ENCODE results near the gene CNPY1. TPM values are rescaled to one million over a fixed set of nuclear protein-coding genes. Genes with fewer than 3 reads are reported as not detected.

The CNPY1 gene
- total and polyA plus RNA-seq, 4 donors = not detected

DNA sequence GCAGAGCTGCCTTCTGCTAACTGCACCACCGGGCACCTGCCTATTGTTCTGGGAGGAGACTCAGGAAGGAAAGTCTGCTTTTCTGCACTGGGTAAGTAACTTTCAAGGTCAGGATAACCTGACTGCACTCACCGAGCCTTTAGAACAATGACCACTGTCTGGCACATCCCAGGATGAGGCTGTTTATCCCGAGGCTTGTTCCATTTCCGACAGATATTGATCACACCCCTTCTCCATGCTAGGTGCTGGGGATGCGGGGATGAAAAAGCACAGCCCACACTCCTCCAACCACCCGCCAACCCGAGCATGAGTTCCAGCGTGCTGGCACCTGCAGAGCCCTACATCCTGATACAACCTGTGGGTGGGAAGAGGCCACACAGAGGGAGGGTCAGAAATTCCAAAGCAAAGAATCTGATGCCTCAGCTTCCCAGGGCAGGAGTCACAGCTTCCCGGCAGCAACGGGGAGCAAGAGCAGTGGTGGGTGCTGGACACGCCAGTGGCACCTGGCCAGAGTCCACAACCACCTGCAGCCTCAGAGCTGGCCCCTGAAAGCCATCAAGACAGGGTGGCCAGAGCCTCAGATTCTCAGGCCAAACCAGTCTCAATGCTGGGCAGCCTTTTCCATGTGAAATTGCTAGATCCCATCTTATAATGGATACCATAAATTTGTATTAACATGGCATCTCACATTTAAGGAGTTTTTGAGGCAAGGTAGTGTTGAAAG lies 34.9 kb upstream of the CNPY1 start:
- no peak overlapping the region for H3K9ac ChIP-seq (ENCODE audit: insufficient read depth in 1 of 2, low read length in 2 of 2)
- ATAC-seq (ENCODE audit: insufficient read depth, low FRiP score) (no peak), DNase-seq (no peak)
- no peak overlapping the region for H3K27ac ChIP-seq (ENCODE audit: low read depth in 1 of 2, low read length in 1 of 2)
- H3K4me1 ChIP-seq (ENCODE audit: control insufficient read depth in 5 of 5, insufficient read depth in 5 of 5, low read length in 5 of 5) = peaks cover 0 to 2% (median 0%) of the 10 kb centered on the region in 5 donors
- WGBS, 2 donors = 63 to 69% methylated on average over 11 of the region's 11 CpGs
- no peaks in the 10 kb centered on the region for H3K36me3 ChIP-seq (ENCODE audit: control insufficient read depth in 4 of 4, insufficient read depth in 4 of 4, low read length in 4 of 4)
- peaks cover 0 to 14% (median 0%) of the 10 kb centered on the region in 3 donors for H3K27me3 ChIP-seq (ENCODE audit: control insufficient read depth in 3 of 3, insufficient read depth in 3 of 3, low read length in 2 of 3)
- no peaks in the 10 kb centered on the region for H3K9me3 ChIP-seq (ENCODE audit: control insufficient read depth in 4 of 4, insufficient read depth in 3 of 4, low read length in 3 of 4)
- no peak overlapping the region for H3K4me3 ChIP-seq
- TF ChIP-seq, protein P1, sequence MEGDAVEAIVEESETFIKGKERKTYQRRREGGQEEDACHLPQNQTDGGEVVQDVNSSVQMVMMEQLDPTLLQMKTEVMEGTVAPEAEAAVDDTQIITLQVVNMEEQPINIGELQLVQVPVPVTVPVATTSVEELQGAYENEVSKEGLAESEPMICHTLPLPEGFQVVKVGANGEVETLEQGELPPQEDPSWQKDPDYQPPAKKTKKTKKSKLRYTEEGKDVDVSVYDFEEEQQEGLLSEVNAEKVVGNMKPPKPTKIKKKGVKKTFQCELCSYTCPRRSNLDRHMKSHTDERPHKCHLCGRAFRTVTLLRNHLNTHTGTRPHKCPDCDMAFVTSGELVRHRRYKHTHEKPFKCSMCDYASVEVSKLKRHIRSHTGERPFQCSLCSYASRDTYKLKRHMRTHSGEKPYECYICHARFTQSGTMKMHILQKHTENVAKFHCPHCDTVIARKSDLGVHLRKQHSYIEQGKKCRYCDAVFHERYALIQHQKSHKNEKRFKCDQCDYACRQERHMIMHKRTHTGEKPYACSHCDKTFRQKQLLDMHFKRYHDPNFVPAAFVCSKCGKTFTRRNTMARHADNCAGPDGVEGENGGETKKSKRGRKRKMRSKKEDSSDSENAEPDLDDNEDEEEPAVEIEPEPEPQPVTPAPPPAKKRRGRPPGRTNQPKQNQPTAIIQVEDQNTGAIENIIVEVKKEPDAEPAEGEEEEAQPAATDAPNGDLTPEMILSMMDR (IDR thresholded peaks at IDR 0.05; ENCODE audit: control extremely low read depth, extremely low read depth) = no peak

DNA sequence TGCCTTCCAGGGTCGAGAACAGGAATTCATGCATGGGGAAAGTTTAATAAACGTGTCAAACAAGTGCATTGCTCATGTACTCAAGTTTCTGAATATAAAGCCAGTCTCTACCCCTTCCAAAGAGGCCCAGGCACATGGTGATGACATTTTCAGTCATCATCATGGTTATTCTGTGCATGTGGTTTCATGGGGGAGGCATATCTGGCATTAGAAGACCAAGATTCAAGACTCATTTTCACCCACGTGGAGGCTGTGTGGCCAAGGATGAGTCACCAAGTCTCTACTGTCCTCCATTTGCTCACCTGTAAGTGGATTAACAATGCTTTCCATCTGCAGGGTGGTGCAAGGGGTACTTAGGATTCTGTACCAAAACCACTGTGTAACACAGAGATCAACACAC lies 34.0 kb upstream of the CNPY1 start:
- Histone ChIP-seq H3K4me3 (no peak overlapping the region), H3K27ac (ENCODE audit: low read depth in 1 of 2, low read length in 1 of 2) (no peak overlapping the region), H3K27me3 (ENCODE audit: control insufficient read depth in 3 of 3, insufficient read depth in 3 of 3, low read length in 2 of 3) (peaks cover 0 to 7% (median 0%) of the 10 kb centered on the region in 3 donors), H3K36me3 (ENCODE audit: control insufficient read depth in 4 of 4, insufficient read depth in 4 of 4, low read length in 4 of 4) (no peaks in the 10 kb centered on the region), H3K9me3 (ENCODE audit: control insufficient read depth in 4 of 4, insufficient read depth in 3 of 4, low read length in 3 of 4) (no peaks in the 10 kb centered on the region), H3K4me1 (ENCODE audit: control insufficient read depth in 5 of 5, insufficient read depth in 5 of 5, low read length in 5 of 5) (peaks cover 0 to 2% (median 0%) of the 10 kb centered on the region in 5 donors), H3K9ac (ENCODE audit: insufficient read depth in 1 of 2, low read length in 2 of 2) (no peak overlapping the region)
- no peak for ATAC-seq (ENCODE audit: insufficient read depth, low FRiP score)
- no peak for DNase-seq
- TF ChIP-seq, protein P1 (IDR thresholded peaks at IDR 0.05; ENCODE audit: control extremely low read depth, extremely low read depth) = no peak
- 49 to 60% methylated on average over 3 of the region's 3 CpGs for WGBS, 2 donors

DNA sequence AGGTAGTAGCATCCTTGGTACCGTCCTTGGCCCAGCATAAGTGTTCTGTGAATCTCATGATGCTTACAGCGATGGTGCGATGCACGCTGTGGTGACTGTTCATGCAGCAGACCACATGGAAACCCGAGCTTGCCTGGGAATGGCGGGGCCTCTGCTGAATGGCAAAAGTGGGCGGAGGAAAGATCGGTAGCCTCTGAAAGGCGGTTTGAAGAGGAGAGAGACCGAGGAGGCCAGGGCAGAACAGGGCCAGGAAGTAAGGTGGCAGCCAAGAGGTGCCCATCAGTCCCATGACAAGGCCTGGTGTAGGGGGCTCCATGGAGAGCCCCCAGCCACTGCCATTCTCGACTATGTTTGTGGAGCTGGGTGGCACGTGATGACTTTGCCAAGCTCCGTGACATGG lies 33.2 kb upstream of the CNPY1 start:
- ATAC-seq (ENCODE audit: insufficient read depth, low FRiP score) = no peak
- TF ChIP-seq, protein P1 (IDR thresholded peaks at IDR 0.05; ENCODE audit: control extremely low read depth, extremely low read depth) = no peak
- Histone ChIP-seq H3K27me3 (ENCODE audit: control insufficient read depth in 3 of 3, insufficient read depth in 3 of 3, low read length in 2 of 3) (peaks cover 0 to 4% (median 0%) of the 10 kb centered on the region in 3 donors), H3K9me3 (ENCODE audit: control insufficient read depth in 4 of 4, insufficient read depth in 3 of 4, low read length in 3 of 4) (no peaks in the 10 kb centered on the region), H3K4me3 (no peak overlapping the region), H3K27ac (ENCODE audit: low read depth in 1 of 2, low read length in 1 of 2) (no peak overlapping the region), H3K9ac (ENCODE audit: insufficient read depth in 1 of 2, low read length in 2 of 2) (no peak overlapping the region), H3K36me3 (ENCODE audit: control insufficient read depth in 4 of 4, insufficient read depth in 4 of 4, low read length in 4 of 4) (no peaks in the 10 kb centered on the region), H3K4me1 (ENCODE audit: control insufficient read depth in 5 of 5, insufficient read depth in 5 of 5, low read length in 5 of 5) (peaks cover 0 to 2% (median 0%) of the 10 kb centered on the region in 5 donors)
- WGBS, 2 donors = 85 to 92% methylated on average over 13 of the region's 13 CpGs
- DNase-seq = no peak
